Measurements from ENCODE around the gene CA11.
A peak's percentile ranks its signal among the peaks of the same experiment; 100 is the strongest.
"Not testable (repeated sequence)": the region's sequence is repeated elsewhere in the genome, so short reads cannot be mapped to it uniquely, and the experiment has no call there.

CA11 gene

GRCh38 chr19:48646001-48646721 lies at the start of gene CA11:
Gene CA11 (minus strand): TSS chr19:48646187. CDS start chr19:48645632, 555 bp downstream.
- DNase-seq, result peak; percentile 92

DNA sequence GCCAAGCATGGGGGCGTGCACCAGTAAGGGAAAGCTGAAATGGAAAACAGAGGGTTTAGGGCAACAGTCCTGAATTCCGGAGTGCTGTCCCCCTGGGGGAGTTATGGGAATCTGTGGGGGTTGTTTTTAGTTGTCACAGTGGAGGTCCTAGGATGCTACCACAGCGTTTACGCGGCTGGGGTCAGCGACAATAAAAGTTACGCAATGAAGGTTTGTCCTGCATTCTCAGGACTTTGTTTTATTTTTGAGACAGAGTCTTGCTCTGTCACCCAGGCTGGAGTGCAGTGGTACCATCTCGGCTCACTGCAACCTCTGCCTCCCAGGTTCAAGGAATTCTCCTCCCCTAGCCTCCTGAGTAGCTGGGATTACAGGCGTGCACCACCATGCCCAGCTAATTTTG lies 47.6 kb upstream of the CA11 start:
- DNase-seq, result not testable (repeated sequence)

DNA sequence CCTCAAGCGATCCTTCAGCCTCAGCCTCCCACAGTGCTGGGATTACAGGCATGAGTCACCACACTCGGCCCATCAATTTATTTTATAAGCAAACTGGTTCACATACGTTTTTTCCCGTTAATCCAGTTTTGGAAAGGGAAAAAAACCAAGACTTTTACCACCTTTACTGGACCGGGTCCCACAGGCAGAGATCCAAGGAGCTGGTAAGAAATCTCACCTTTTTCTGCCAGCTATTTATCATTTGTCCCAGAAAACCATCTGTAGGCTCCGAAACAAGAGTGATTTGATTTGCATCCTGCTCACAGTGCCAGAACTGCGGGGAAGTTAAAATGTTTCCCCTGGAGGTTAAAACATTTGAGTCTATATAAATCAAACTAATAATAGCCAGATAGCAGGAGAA lies 43.5 kb upstream of the CA11 start:
- no peak for DNase-seq

GRCh38 chr19:48687776-48688175 lies 41.8 kb upstream of the CA11 start:
- DNase-seq, result no peak

DNA sequence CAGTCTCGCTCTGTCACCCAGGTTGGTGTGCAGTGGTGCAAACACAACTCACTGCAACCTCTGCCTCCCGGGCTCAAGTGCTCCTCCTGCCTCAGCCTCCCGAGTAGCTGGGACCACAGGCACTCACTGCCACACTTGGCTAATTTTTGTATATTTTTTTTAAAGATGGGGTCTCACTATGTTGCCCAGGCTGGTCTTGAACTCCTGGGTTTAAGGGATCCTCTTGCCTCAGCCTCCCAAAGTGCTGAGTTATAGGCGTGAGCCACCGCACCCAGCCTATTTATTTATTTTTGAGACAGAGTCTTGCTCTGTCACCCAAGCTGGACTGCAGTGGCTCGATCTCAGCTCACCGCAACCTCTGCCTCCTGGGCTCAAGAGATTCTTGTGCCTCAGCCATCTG lies 40.6 kb upstream of the CA11 start:
- DNase-seq, result not testable (repeated sequence)

DNA sequence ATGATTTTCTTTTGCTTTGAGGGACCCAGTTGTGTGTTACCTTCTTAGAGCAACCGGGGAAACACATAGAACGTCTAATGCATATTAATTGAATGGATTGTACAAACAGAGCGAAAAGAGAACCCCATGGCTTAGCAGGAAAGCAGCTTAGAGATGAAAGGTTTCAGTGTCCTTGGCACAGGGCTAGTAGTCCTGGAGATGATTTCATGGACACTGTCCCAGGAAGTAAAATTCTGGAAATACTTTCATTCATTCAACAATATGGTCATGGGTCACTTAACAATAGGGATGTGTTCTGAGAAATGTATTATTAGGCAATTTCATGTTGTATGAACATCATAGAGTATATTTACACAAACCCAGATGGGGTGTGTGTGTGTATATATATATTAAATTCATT lies 40.1 kb upstream of the CA11 start:
- DNase-seq, result no peak

- no peak for DNase-seq
Measured at GRCh38 chr19:48685583-48685982, 39.6 kb upstream of the CA11 start.

DNA sequence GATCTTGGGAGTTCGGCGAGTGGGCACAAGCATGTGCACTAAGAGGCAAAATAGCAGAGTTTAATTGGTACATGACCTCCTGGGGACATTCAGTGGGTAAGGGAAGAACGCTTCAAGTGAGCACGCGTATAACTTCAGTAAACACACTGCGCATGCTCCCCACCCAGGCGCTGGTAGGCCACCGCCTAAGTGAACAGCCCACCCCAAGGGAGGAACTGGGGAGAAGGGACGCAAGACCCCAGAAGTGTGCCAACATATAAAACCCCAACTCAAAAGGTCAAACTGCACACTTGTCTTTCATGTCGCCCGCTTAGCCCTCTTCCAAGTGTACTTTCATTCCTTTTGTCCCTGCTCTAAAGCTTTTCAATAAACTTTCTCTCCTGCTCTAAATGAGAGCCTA lies 37.4 kb upstream of the CA11 start:
- peak; percentile 57 for DNase-seq

GRCh38 chr19:48681127-48681470 lies 35.1 kb upstream of the CA11 start:
- no peak for DNase-seq

DNA sequence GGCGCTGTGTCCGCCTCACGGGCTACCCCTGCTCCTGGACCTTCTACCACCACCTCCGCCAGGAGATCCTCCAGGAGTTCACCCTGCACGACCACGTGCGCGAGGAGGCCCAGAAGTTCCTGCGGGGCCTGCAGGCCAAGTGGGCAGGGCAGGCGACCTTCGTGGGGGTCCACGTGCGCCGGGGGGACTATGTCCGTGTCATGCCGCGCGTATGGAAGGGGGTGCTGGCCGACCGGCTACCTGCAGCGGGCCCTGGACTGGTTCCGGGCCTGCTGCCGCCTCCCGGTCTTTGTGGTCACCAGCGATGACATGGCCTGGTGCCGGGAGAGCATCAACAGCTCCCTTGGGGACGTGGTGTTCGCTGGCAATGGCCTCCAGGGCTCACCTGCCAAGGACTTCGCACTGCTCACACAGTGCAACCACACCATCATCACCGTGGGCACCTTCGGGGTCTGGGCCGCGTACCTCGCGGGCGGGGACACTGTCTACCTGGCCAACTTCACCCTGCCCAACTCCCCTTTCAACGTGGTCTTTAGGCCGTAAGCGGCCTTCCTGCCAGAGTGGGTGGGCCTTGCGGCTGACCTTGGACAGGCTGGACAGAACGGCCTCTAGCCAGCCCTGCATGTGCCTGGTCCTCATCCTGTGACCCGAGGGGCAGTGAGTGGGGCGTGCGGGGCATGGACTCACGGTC lies 34.6 kb upstream of the CA11 start:
- DNase-seq, result no peak

GRCh38 chr19:48680006-48680405 lies 34.0 kb upstream of the CA11 start:
- not testable (repeated sequence) for DNase-seq

DNA sequence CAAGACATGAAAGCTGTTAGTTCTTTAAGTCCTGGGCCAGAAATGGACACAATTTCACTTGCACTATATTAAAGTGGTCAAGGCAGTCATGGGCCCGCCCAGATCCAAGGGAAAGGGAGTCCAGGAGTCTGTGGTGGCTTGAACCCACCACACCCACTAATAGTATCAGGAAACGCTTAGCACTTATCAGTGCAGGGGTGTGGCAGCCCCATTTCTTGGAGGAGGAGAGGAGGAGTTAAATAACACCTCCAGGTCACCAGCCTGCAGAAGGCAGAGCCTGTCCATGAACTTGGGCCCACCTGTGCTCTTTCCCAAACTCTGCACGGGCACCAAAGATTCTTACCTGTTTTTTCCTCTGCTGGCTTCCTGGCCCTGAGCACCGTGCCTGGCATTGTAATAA lies 32.2 kb upstream of the CA11 start:
- no peak for DNase-seq

DNA sequence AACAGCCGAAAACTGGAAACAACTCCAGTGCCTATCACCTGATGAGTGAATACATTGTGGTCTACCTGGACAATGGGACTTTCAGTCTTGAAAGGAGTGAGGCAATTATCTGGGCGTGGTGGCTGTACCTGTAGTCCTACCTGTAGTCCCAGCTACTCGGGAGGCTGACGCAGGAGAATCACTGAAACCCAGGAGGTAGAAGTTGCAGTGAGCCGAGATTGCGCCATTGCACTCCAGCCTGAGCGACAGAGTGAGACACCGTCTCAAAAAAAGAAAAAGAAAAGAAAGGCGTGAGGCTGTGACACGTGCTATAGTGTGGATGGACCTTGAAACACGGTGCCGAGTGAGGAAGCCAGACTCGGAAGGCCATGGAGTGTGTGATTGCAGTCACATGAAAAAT lies 30.9 kb upstream of the CA11 start:
- DNase-seq, result no peak

DNA sequence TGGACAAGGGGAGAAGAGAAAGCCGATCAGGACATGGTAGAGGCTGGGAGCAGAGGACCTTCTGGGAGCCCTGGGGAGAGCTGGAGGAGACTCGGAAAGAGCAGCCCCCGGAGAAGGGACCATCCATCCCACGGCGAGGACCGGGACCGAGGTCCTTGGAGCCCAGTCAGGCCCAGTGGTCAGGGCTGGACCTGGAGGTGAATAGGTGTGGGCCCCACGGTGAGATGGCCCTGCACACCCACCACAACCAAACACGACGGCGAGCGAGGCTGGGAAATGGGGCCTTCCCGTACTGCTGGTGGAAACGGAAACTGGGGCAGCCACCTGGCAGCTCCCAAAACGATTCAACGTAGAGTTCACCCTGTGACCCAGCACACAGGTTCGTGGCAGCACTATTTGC lies 30.5 kb upstream of the CA11 start:
- DNase-seq, result no peak

DNA sequence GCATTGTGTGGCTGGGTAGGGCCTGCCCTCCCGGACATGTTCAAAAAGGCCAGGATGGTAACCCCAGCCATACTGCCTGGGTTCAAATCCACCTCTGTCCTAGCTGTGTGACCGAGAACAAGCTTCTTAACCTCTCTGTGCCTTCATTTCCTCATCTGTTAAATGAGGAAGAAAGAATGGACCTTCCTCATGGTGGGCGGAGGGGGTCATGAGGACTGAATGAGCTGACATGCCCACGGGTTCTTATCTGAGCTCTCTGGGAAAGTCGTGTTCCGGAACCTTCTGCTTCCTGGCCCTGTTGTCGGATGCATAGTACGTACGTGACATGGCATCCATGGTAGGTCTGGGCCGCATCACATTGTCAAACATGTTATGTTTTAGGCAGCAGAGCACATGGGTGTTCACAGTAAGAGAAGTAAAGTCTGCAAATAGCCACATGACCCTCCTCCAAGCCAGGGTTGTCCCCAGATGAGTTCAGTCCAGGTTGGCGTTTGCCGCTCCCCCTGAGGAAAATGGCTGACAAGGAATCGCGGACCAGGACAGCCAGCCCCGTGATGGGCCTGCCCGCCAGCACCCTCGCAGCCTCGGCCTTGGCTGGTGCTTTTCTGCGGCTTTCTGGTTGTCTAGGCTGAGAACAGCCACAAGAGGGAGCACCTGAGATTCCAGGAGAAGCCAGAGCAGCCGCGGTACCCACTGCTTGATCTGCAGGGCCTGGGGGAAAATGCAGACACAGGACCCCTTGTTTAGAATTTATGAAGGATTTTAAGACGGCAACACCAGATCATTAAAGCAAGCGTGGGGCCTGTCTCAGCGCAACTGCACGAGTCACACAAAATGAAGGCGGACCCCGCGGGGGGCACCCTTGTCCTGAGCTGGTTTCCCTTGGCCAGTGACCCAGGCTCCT lies 29.2 kb upstream of the CA11 start:
- DNase-seq, result peak; percentile 84

DNA sequence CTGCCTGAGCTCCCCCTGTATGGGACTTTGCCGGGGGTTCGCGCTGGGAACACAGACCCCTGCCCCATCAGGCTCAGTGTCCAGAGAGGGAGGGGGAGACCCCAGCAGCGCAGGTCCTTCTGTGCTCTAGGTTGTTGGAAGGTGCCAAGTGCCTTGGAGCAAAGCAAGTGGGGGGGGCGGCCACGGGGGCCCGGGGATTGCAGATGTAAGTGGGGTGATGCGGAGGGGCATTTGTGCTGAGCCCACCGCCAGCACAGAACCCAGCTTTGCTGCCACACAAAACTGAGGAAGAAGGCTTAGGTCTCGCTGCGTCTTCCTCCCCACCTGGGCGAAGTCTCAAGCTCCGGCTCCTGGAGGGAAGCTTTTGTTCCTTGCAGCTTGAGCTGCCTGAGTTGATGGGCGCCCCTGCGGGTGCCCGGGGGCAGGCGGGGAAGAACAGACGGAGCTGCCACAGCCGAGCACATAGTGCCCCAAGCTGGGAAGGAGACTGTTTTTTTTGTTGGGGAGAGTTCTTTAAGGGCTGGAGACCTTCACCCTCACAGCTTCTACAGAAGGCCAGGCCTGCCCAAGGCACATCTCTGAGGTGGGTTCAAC lies 28.3 kb upstream of the CA11 start:
- DNase-seq, result no peak

DNA sequence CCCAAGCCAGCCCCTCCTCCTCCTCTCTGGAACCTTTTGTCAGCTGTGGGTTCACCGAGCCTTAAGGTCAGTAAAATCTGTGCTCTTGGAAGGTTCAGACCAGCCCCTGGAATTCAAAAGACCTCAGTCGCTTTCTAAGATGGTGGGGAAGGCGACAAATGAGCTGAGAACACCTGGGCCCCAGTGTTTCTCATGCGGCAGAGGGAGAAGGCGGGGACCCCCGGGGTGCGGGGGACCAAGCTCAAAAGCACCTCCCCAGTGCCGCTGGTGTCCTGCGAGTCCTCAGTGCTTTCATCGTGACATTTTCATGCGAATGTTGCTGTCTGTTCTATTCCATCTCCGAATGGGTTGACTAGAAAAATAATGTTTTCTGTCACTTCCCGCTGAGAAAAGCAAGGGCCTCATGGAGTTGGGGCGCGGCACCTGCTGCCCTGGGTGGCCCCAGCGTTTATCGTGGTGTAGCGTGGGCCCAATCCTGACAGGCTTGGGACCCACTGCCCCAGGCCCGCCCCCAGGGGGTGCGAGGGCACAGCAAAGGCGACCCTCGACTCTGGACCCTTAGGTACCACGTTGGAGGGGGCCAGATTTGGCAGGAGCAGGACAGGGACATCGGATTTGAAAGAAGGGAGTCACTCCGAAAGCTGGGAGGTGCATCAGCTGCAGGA lies 27.6 kb upstream of the CA11 start:
- DNase-seq, result no peak

DNA sequence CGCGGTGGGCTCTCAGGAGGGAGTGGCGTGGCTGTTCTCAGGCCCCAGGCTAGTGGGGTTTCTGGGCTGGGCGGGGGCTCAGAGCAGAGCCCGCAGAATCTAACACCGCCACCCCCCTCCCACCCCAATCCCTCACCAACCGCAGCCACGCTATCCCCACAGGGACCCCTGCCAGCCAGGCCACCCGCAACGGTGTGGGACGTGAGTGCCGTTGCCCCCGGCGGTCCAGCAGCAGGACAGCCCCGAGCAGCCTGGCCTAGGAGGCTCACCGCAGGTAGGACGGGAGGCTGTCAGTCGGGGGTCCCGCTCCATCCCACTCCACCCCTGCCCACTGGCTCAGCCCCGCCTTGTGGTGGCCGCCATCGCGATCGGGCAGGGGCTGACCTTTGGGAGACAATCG lies 27.0 kb upstream of the CA11 start, which contains the start of gene NTN5:
Gene NTN5, minus strand, starts transcription at position 24 of the 400 bp plus-strand sequence. CDS start 2,031 bp downstream, outside the sequence.
- no peak for DNase-seq

DNA sequence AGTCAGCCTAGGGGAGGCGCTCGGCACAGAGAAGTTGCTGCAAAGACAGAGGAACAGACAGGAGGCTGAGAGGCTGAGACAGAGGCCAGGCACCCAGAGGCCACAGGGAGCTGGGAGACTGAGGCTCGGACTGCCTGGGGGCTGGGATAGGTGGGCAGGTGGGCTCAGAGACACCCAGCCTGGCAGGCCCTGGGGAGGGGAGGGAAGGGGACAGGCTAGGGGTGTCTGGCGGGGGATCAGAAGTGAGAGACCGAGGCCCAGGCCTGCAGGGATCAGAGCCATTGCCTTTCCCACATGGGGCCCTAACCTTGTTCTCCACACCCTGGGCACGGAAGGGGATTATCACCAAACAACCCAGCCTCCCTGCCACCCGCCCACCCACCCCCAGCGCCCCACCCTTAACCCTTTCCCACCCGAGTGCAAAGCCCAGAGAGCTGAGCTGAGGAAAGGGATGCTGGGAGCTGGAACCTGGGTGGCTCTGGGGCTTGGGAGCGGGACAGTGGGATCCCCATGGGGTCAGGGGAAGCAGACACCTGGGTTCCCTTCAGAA lies 25.5 kb upstream of the CA11 start:
- no peak for DNase-seq

DNA sequence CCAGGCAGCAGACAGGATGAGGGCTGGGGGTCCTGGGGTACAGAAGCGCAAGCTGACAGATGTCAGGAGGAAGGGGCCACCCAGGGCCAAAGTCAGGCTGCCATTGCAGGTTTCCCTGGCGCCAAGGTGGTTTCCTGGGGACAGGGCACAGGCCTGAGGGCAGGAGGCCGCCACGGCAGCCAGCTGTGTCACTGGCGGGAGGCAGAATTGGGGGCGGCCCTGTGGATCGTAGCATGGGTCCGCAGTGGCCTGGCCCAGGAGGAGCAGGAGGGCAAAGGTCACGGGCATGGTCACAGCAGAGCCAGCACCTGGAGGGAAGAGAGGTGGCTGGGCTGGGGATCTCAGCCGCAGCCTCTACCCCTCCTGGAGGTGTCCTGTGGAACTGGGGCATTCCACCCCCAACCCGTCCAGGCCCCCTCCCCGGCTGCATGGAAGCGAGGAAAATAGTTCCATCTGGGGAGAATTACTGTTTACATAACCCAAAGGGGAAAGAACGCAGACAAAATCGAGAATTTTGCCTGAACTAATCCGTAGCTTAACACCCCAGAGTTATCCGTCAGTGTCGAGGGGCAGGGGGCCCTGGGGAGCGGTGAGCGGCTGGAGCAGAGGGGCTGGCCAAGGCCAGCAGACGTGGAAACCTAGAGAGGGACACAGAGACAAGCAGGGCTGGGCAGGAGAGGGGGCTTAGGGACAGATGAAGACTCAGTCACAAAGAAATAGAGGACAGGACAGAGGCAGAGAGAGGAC lies 24.9 kb upstream of the CA11 start:
- no peak for DNase-seq

DNA sequence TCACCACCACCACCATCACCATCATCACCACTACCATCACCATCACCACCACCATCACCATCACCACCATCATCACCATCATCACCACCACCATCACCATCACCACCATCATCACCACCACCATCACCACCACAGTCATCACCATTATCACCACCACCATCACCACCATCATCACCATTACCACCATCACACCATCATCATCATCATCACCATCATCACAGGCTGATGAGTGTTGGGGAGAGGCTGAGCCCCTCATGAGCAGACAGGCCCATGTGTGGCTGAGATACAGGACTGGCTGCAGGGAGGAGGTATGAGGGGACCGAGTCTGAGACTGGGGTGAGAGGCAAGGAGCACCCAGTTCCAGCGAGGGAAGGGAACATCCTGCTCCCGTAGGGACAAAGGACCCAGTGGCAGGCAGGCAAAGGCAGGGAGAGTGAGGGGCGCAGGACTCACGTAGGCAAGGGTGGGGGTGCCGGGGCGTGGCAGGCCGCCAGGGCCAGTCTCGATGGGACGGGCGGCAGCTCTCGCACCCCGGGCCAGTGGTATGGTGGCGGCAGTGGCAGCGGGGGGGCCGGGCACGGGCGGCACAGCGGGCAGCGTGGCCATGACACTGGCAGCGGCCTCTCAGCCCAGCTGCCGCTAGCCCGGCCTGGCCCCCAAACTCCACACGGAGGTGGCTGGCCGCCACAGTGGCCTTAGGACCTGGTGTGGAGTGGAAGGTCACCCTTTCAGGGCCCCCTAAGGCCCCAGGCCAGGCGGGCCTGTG lies 24.1 kb upstream of the CA11 start:
- no peak for DNase-seq

Measured in stimulated activated CD8-positive, alpha-beta memory T cell treated with anti-CD3 and anti-CD28 coated beads, Interleukin-4, amount 100 ng/mL, for 48 hours (primary cell).